Uterus (tissue), 4 donors: ENCODE data around the gene NEMF. TPM values are rescaled to one million over a fixed set of nuclear protein-coding genes. Genes with fewer than 3 reads are reported as not detected.
"Not testable (repeated sequence)": the region's sequence is repeated elsewhere in the genome, so short reads cannot be mapped to it uniquely, and the experiment has no call there.

Source experiments
- DNase-seq, 2 donors: peaks; one replicate each; pipeline ENCODE4 v3.0.0-alpha.2; 2019 to 2020
- H3K27ac ChIP-seq, 2 donors: fragments of 200-600 bp; sonication (generic); 1 replicate in 1 of 2; 2 replicates in 1 of 2; pipeline ENCODE4 v1.5.1; 2016 to 2018
- H3K27me3 ChIP-seq, 2 donors: fragments of 200-600 bp; sonication (generic); one replicate each; pipeline ENCODE4 v1.5.1; 2018 to 2019; ENCODE audit warnings: control low read depth in 1 of 2
- H3K36me3 ChIP-seq, 2 donors: fragments of 200-600 bp; sonication (generic); one replicate each; pipeline ENCODE4 v1.5.1; 2019; ENCODE audit warnings: control low read depth in 1 of 2
- H3K4me1 ChIP-seq, 2 donors: fragments of 200-600 bp; sonication (generic); one replicate each; pipeline ENCODE4 v1.5.1; 2018 to 2019; ENCODE audit warnings: control low read depth in 1 of 2
- H3K4me3 ChIP-seq, 2 donors: fragments of 200-600 bp; sonication (generic); 1 replicate in 1 of 2; 2 replicates in 1 of 2; pipeline ENCODE4 v1.5.1; 2018 to 2019; ENCODE audit warnings: mild to moderate bottlenecking in 1 of 2
- H3K9me3 ChIP-seq, 2 donors: fragments of 200-600 bp; sonication (generic); one replicate each; pipeline ENCODE4 v1.5.1; 2019; ENCODE audit warnings: control low read depth in 1 of 2
- CTCF ChIP-seq, 4 experiments: fragments of 200-600 bp in 2 of 4; fragments of 450-650 bp in 2 of 4; sonication (generic) in 2 of 4; IDR thresholded peaks; one replicate each; pipeline ENCODE4 v1.5.1; 2016 to 2019; ENCODE audit warnings: antibody characterized with exemption in 4 of 4, mild to moderate bottlenecking in 2 of 4, moderate library complexity in 1 of 4
- POLR2A ChIP-seq, 2 donors: fragments of 450-650 bp; IDR thresholded peaks; one replicate each; pipeline ENCODE4 v1.6.1; 2016; ENCODE audit warnings: antibody characterized with exemption in 2 of 2, mild to moderate bottlenecking in 1 of 2, moderate library complexity in 1 of 2
- intact Hi-C: fragments of 100-400 bp; cut with DNase I; formaldehyde crosslinking; loops from one replicate; pipeline ENCODE4 v1.15.1; 2023; ENCODE audit warnings: low total_unique reads
- total RNA-seq, 4 donors: library from RNA; depleted of rRNA in 3 of 4; stranded (reverse); fragments of >200 nt in 3 of 4; gene quantifications; one replicate each; pipeline versions ENCODE4 v1.1.0 to v1.2.4, GENCODE V29; 2014 to 2023
- donor health status: DM: yes; HTN: yes; CAD: no.

NEMF gene
- total RNA-seq, 4 donors from 2014 or later = 54.3 to 108 (median 74.2) TPM

GRCh38 chr14:49786315-49786714, 66.3 kb downstream of the NEMF start:
- TF ChIP-seq POLR2A (IDR thresholded peaks at IDR 0.05) (no peak), CTCF (IDR thresholded peaks at IDR 0.05) (no peak)
- no peak overlapping the region for H3K27ac ChIP-seq
- no peaks in the 10 kb centered on the region for H3K36me3 ChIP-seq
- no peak overlapping the region for H3K4me3 ChIP-seq
- no peaks in the 10 kb centered on the region for H3K27me3 ChIP-seq
- H3K4me1 ChIP-seq = no peaks in the 10 kb centered on the region
- intact Hi-C loops = loop anchor here (5.0 kb wide), 1 partner anchor 149 kb away; the partner anchor contains the start of gene DNAAF2
- H3K9me3 ChIP-seq = no peaks in the 10 kb centered on the region
- no peak for DNase-seq

- no peak for DNase-seq
- Histone ChIP-seq H3K36me3 (no peaks in the 10 kb centered on the region), H3K9me3 (no peaks in the 10 kb centered on the region), H3K27ac (no peak overlapping the region), H3K4me1 (no peaks in the 10 kb centered on the region), H3K27me3 (no peaks in the 10 kb centered on the region), H3K4me3 (no peak overlapping the region)
- TF ChIP-seq POLR2A (IDR thresholded peaks at IDR 0.05) (no peak), CTCF (IDR thresholded peaks at IDR 0.05) (no peak)
- intact Hi-C loops = no loop called here
Observed at GRCh38 chr14:49783394-49784014, 69.1 kb downstream of the NEMF start.

- intact Hi-C loops, H3K36me3 ChIP-seq, H3K4me3 ChIP-seq, DNase-seq, H3K9me3 ChIP-seq, H3K4me1 ChIP-seq, H3K27ac ChIP-seq, H3K27me3 ChIP-seq: not testable (repeated sequence)
Observed at GRCh38 chr14:49781040-49781439, 71.5 kb downstream of the NEMF start.

- H3K27ac ChIP-seq = no peak overlapping the region
- H3K36me3 ChIP-seq = no peaks in the 10 kb centered on the region
- H3K27me3 ChIP-seq = no peaks in the 10 kb centered on the region
- no peak overlapping the region for H3K4me3 ChIP-seq
- intact Hi-C loops = no loop called here
- no peaks in the 10 kb centered on the region for H3K9me3 ChIP-seq
- H3K4me1 ChIP-seq = no peaks in the 10 kb centered on the region
- no peak for TF ChIP-seq POLR2A (IDR thresholded peaks at IDR 0.05)
- TF ChIP-seq CTCF (IDR thresholded peaks at IDR 0.05) = no peak
- DNase-seq = no peak
Observed at GRCh38 chr14:49778421-49778820, 74.2 kb downstream of the NEMF start.

- H3K36me3 ChIP-seq = no peaks in the 10 kb centered on the region
- DNase-seq = no peak
- no peaks in the 10 kb centered on the region for H3K27me3 ChIP-seq
- TF ChIP-seq CTCF (IDR thresholded peaks at IDR 0.05) (no peak), POLR2A (IDR thresholded peaks at IDR 0.05) (no peak)
- intact Hi-C loops = no loop called here
- peaks cover 8 to 9% of the 10 kb centered on the region in 2 donors for H3K4me1 ChIP-seq
- no peak overlapping the region for H3K27ac ChIP-seq
- no peak overlapping the region for H3K4me3 ChIP-seq
- H3K9me3 ChIP-seq = no peaks in the 10 kb centered on the region
Observed at GRCh38 chr14:49774106-49774505, 78.5 kb downstream of the NEMF start.

GRCh38 chr14:49771691-49772090, 80.9 kb downstream of the NEMF start:
- intact Hi-C loops, H3K27ac ChIP-seq, H3K27me3 ChIP-seq, H3K4me3 ChIP-seq, H3K4me1 ChIP-seq, DNase-seq, H3K9me3 ChIP-seq, H3K36me3 ChIP-seq: not testable (repeated sequence)
